ENCODE results near the gene CARD11.
A peak's percentile ranks its signal among the peaks of the same experiment; 100 is the strongest.

The CARD11 gene

DNA sequence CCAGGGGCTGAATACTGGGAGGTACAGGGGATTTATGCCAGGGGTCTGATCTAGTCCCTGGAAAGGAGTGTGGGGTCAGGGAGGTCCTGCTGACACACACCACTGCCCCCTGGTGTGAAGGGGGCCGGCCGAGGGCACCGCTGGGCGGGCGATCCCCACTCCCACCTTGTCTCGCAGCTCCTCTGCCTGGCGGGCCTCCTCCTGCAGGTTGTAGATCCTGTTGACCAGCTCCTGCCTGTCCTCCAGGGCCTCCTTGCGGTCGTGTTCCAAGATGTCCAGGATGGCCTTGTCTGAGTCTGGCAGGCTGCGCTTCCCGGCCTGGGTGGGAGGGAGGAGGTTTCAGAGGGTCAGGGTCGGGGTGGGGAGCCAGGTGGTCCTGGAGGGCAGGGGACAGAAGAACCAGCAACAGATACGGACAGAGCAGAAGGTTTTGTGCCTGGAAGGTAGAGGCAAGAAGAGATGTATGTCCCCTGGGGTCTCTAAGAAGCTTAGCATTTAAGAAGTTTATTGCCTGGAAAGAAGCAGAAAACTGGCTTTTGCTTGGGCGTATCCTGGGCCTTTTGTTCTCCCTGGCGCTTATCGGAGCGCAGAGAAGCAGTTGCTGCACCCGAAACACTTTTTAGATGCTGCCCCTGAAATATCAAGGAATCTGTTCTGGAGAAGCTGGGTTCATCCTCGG lies 105.0 kb downstream of the CARD11 start:
- DNase-seq = no peak

DNA sequence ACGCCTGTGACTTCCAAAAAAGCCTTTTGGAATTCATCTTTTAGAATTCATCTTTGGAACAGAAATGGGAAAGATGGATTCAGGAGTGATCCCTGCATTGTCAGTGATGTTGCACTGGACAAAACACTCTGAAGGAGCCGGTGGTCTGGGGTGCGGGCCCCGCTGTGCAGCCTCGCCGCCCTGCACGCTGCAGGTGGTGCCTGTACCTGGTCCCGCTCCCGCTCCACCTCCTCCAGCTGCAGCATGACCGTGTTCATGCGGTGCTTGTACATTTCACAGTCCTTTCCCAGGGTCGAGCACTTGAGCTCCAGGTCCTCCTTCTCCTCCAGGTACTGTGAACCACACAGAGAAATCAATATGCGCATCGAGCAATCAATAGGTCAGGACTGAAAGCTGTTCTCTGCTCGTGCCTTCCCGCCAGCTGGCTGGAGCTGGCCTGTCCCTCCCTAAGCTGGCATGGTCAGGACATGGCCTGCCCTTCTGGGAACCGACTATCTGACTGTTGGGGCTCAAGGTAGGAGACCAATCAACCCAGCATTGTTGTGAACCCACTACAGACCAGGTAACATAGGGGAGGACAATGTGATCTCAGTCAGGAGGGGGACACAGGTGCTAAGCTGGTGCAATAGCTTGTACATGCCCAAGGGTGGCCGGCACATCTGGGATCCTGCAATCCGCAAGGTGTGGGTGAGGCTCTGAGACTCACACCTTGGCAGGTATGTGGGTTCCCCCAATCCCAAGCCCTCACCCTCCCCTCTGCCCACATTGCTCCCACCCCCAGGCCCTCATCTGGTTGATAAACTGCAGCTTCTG lies 105.8 kb downstream of the CARD11 start:
- no peak for DNase-seq

DNA sequence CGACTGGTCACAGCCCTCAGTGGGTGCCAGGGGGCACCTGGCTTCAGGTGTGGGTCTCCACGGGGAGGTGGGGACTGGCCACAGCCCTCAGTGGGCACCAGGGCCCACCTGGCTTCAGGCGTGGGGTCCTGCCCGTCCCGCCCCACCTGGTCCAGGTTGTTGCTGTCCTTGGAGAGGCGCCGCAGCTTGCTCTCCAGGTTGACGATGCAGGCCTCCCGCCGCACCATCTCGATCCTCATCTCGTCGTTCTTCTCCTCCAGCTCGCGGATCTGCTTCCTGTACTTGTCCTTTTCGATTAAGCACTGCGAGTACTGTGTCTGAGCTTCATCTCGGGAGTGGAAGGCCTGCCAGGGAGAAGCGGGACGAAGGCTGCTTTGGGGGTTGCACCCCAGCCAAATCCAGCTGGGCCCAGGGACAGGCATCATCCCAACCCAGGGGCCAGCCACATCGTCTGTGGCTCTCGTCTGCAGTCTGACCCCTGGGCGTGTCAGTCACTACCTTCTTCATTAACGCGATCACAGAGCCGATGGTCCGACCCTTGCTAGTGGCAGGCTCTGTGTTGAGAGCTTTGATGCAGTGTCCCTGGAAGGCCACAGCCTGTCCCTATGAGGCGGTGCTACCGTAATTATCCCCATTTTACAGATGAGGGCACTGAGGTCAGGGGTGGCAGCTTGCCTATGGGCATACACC lies 106.6 kb downstream of the CARD11 start:
- DNase-seq = no peak

DNA sequence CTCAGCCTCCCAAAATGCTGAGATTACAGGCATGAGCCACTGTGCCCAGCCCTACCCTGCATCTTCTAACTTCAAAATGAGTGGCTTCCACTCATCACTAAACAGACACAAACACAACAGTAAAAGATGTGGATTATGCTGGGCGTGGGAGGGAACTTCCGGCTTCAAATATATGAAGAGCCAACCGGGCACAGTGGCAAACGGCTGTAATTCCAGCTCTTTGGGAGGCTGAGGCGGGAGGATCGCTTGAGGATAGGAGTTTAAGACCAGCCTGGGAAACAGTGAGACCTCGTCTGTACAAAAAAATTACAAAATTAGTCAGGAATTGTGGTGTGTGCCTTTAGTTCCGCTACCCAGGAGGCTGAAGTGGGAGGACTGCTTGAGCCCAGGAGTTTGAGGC lies 107.4 kb downstream of the CARD11 start:
- DNase-seq = no peak

DNA sequence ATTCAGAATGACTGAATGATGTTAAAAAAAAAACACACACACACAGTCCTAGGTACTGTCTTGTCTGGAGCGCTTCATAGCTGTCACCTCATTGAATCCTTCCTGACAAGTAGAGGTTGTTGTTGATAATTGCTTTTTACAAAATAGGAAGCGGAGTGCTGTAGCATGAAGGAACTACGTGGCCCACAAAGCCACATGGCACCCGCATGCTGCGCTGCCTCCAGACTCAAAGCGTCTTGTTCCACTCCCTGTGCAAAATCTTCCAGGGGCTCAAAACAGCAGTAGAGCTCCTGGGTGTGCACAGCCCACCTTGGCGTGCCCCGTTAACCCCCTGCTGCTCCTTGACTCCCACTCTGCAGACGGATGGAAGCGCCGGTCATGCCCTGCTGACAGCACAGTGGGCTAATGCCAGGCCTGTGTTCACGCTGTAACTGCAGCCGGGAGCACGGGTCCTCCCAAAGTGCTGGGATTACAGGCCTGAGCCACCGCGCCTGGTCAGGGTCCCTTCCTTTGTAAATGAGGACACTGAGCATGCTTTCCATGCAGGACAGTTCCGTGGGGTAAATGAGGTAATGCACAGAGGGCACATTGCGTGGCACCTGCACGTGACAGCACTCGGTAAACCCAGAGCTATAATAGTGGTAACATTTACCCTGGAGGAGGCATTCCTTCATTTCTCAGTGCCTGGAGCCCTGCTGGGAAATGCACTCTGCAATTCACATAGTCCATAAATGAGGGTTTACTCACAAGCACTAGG lies 108.5 kb downstream of the CARD11 start:
- no peak for DNase-seq

DNA sequence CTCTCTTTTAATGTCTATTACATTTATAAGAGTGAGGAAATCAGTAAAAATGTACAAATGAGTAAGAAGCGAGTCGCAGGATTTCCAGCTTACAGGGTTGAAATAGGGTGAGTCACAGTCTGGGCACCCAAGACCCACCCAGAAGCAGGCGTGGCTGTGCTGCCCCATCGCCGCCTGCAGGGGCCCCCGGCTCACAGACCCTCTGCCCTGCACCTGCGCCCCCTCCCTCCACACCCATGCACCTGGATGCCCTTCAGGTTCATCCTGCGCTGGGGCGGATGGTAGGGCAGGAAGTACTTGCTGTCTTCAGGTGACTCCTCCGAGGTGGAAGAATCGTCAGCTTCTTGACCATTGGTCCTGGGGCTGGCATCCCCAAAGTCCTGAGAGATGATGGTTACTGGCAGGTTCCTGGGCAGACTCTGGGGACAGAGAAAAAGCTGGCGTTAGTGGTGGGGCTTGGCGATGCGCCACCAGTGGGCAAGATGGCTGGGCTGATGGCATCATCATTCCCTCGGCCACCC lies 109.4 kb downstream of the CARD11 start:
- DNase-seq = peak; percentile 53

DNA sequence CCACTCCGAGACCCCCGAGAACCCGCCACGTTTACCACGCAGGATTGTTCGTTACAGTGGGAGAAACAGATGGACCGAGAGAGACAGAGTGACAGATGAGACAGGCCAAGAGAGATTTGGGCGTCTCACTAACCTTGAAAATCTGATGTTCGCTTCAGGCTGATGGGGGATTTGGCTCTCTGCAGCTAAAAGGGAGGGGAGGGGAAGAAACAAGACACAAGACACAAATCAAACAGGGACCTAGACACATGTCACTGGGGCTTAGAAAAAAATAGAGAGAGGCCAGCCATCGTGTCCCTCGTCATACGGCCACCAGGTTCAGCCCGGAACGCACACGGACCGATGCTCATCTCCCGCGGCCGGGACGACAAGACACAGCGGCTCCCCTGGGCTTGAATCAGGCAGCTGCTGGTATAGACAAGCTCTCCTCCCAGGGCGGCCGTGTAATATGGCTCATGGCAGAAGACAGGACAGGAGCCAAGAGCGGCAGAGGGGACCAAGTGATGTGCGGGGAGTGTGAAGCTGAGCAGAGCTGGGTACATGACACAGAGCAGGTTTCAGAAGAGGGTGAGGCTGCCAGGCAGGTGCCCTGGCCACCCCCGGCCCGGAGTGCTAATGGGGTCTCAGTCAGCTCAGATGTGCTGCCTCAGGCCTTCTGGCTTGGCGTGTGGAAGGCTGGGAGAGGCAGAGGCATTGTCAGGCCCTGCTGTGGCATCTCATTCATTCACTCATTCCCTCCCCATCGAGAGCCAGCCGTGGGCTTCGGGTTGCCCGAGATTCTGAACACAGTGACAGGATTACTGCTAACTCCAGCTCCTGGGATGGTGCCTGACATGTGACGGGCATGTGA lies 111.0 kb downstream of the CARD11 start:
- no peak for DNase-seq

DNA sequence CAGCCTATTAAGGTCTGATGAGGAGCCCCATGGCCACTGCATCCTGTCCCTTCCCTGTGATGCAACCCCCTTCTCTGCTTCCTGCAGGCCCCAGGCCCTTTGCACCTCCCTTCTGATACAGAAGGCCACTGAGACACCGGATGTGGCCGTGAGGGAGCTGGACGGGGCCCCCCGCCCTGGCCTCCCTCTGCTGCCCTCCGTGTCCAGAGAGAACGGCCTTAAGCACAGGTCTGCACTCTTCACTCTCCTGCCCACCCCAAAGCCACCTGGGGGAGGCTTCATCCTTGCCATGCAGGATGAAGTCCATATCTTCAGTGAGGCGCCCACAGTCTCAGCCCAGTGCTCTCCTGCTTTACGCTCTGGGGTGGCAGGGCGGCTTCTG lies 112.6 kb downstream of the CARD11 start:
- no peak for DNase-seq

DNA sequence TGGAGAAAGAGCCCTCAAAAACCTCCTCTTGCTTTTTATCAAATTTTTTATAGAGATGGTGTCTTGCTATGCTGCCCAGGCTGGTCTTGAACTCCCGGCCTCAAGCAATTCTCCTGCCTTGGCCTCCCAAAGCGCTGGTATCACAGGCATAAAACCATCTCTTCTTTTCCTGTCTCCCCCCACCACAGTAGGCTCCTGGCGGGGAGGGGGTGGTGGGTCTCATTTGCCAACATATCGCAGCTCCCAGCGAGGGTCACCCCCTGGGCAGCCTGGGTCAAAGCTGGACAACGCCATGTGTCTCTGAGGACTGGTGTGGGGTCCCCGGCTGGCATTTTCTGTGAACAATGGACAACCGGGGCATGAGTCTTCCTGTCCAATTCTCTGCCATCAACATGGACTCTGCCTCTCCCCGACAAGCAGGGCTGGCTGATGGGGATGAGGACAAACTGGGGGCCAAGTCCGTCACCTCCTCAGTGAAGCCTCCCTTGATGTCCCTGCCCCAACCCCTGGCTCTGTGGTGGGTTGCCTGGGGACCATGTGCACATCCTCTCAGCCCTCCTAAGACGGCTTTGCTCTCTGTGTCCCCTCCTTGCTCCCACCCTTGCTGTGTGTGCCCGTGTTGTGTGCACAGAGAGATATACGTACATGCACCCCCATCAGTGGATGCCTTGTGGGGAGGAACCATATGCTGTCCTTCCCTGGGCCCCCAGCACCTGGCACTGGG lies 113.2 kb downstream of the CARD11 start:
- DNase-seq = no peak

DNA sequence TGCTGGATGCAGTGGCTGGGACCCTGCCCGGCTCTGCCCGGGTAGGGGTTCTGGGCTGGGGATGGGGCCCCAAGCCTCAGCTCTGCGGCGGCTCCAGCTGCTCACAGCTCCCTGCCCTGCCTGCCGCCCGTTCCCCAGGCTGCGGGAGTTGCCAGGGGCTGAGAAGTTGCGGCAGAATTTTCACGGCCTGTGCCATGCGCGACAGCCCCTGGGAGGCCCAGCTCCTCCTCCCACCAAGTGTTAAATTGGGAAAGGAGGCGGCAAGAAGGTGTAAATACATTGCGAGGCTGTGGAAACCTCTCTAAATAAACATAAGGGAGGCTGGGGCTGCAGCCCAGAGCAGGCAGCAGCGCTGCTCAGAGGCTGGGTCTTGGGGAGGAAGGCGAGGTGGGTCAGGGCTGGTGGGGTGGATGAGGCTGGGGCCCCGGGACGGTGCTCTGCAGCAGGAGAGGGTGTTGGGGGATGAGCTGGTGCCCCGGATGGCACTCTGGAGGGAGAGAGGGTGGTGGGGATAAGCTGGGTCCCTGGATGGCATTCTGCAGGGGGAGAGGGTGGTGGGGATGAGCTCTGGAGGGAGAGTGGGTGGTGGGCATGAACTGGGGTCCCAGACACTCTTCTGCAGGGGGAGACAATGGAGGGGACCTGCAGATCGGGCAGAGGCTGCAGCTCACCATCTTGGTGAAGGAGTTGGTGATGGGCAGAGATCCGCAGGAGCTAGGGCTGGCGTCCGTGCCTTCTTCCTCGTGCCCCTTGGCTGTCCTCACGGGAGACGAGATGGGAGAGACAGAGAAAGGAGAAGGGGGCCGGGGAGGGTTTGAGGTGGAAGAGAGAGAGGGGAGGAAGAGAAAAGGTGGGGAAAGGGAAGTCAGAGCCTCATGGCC lies 114.1 kb downstream of the CARD11 start:
- no peak for DNase-seq

DNA sequence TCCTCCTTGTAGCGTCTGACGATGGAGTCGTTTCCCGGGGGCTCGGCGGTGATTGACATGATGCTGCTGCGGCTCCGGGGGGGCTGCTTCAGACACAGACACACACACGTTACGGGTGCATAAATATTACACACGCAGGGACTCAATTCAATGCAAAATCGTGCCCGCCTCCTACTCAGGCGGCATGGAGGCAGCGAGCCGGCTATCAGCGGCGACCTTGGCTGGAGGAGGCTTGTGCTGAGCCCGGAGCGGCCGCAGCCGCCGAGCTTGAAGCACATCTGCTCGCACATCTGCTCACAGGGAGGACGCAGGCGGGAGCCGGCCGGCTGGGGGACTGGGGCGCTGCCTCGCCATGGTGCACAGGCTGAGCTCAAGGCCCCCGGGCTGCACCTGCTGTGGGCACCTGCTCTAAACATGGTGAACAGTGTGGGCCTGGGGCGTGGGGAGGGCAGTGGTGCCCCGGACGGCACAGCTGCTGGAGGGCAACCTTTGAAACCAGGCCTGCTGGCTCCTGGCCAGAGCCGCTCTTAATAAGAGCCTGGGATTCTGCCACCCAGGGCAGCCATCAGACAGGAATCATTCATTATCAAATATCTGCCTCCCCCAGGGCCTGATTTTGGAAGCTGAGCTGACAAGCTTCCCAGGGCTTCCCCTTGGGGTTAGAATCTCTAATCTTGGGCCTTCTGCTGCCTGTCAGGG lies 114.9 kb downstream of the CARD11 start:
- no peak for DNase-seq

DNA sequence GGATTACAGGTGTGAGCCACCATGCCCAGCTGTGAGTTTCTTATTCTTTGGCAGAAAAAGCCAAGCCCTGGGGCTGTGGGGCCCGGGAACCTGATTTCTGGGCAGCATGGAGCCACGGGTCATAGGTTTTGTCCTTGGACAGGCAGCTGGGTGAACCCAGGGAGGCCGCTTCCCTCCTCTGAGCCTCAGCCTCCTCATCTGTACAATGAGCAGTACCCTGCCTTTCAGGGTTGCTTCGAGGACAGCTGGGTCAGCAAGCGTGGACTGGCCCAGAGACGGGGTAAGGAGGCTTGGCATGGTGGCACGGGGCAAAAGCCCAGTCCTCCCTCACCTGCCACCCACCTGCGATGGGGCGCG lies 115.4 kb downstream of the CARD11 start:
- no peak for DNase-seq

DNA sequence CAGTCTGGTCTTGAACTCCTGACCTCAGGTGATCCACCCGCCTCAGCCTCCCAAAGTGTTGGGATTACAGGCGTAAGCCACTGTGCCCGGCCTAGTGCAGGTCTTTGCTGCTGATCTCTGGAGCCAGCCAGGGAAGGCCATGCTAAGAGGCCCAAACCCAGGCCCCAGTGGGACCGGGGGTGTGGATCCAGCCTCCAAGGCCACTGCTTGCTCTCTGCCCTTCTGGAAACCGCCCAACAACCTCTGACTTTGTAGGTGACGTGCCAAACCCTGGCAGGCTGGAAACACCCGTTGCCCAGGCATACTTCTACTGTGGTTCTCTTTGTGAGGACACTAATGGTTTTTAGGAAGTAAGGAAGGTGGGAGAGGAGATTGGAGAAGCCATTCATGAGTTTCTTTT lies 116.1 kb downstream of the CARD11 start:
- DNase-seq = no peak

DNA sequence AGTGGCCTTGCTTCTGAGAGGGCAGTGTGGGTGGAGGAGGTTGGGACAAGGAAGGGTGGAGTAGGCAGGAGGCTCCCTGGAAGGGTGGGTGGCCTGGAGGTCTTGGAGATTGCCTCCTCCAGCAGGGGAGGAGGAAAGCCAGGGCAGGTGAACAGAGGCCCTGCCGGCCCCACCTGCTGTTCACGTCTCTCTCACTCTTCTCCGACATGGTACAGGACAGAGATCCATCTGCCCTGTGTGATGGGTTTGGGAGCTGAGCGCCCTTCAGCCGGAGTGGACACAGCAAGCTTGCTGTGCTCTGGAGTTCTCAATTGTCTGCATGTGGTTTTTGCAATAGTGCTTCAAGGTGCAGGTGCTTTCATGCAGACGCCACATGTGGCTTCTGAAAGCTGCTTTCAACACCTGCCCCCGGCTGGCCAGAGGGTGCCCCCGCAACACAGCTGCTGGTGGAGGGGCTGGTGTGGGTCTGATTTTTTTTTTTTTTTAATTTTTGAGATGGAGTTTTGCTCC lies 116.7 kb downstream of the CARD11 start:
- DNase-seq = no peak

DNA sequence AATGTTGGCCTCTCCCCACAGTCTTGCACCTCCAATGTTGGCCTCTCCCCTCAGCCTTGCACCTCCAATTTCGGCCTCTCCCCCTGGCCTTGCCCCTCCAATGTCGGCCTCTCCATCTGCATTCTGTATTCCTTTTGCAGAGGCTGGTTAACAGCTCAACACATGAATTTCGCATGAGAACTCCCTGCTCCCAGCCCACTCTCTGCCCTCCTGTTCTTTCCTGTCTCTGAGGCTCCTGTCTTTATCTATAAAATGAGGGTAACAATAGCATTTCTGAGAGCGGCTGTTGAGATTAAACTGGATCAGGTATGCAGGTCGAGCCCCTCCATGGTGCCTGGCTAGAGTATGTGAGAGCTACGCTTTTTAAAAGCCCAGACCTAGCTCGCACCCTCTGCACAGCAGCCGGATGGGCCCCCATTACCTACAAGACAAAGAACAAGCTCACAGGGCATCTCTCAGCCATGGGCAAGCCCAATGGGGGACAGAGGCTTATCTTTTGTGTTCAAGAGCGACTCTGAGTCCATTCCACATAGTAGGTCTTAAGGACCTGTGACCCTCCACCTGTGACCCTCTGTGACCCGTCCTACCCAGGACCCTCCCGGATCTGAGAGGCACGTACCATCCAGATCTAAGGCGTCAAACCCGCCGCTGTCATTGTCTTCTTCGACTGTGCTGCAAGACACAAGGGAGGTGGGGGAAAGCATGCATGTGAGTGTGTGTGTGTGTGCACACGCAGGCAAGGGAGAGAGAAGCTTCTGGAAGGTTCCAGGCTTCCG lies 117.4 kb downstream of the CARD11 start:
- DNase-seq = no peak

DNA sequence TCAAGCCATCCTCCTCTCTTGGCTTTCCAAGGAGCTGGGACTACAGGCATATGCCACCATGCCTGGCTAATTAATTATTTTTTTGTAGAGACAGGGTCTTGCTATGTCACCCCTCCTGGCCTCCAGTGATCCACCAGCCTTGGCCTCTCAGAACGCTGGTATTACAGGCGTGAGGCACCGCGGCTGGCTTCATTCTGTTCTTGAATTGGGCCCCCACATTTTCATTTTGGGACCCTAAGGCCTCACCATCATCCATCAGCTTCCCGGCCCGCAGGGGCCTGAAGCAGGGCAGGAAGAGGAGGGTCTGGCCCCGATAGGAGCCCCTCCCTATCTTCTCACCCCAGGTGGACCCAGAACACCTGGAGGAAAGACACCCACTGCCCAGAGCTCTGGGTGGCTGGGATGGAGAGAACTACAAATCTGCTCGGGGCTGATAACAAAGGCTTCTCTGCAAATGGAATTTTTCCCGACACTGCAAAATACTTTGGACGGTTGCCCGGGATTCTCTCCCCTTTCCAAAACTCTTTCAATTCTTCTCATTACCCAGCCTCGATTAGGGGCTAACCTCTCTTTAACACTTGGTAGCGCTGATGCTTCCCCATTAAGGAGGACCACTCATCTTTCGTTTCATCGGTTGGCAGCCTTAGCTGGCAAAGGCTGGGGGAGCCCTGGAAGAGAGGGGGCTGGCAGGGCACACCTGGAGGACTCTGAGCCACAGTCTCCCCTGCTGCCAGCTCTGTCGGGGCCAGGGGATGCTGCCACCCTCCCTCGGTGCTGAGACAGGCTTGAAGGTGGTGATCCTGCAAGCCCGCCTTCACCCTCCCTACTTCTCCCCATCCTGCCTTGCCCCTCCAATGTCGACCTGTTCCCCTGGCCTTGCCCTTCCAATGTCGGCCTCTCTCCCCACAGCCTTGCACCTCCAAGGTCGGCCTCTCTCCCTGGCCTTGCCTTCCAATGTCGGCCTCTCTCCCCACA lies 118.5 kb downstream of the CARD11 start:
- DNase-seq = no peak

DNA sequence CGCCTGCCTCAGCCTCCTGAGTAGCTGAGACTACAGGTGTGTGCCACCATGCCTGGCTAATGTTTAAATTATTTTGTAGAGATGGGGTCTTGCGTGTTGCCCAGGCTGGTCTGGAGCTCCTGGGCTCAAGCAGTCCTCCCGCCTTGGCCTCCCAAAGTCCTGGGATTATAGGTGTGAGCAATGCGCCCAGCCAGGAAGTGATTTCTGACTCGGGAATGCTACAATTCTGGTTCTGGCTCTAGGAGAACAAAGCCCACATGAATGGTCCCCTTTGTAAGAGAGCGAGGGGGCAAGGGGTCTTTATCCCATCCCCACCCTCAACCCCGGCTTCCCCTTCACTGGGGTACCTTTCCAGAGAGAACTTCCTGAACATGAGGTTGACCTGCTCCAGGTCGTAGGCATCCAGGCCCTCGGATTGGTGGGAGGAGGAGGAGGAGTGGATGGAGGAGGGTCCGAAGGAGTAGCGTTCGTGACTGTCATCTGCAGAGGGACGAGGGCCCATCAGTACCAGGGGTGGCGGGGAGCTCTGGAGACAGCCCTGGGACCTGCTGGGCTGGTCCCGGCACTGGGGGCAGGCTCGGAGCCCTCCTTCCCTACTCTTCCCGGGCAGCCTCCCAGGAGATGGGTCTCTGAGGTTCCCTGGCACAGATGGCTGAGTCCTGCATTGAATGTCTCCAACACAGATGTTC lies 119.6 kb downstream of the CARD11 start:
- no peak for DNase-seq

Measured in stimulated activated CD4-positive, alpha-beta T cell treated with anti-CD3 and anti-CD28 coated beads, Interleukin-1b, Interleukin-23, amount 100 ng/mL, for 48 hours (primary cell).